HUDEP-2 (cell line): ENCODE measurements around the gene MCFD2.

ENCODE experiments used
- DNase-seq, 76 experiments: peaks; one replicate each; lab custom pipeline; 2025; ENCODE audit not compliant: unreplicated experiment in 76 of 76; lab: John Stamatoyannopoulos, UW

Gene MCFD2

DNA sequence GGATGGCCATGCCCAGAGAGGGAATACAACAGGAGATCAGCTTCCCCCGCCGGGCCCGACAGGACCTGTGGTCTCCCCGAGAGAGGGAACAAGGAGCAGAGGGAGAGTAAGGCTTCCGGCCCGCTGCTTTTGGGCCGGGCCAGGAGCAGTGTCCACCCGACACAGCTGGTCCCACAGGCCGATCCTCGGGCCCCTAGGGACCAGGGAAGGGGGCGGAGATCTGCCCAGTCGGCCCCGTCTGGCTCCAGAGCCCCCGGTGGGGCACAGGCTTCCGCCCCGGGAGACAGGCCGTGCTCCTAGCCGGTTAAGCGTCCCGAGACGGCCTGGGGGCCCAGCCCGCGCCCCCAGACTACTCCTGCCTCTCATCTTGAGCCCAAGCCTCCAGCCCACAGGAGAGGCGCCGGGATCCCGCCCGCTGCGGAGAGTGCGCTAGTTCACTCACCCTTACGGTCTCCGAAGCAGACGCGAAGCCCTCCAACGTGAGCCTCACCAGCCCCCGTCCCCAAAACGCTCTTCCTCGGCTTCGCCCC is at the start of gene MCFD2:
TSS of gene MCFD2 (minus strand) at position 526 of the 530 bp plus-strand sequence. CDS start 6,635 bp downstream, outside the sequence.
- DNase-seq: peak in 1 of 76 experiments; percentile 34

DNA sequence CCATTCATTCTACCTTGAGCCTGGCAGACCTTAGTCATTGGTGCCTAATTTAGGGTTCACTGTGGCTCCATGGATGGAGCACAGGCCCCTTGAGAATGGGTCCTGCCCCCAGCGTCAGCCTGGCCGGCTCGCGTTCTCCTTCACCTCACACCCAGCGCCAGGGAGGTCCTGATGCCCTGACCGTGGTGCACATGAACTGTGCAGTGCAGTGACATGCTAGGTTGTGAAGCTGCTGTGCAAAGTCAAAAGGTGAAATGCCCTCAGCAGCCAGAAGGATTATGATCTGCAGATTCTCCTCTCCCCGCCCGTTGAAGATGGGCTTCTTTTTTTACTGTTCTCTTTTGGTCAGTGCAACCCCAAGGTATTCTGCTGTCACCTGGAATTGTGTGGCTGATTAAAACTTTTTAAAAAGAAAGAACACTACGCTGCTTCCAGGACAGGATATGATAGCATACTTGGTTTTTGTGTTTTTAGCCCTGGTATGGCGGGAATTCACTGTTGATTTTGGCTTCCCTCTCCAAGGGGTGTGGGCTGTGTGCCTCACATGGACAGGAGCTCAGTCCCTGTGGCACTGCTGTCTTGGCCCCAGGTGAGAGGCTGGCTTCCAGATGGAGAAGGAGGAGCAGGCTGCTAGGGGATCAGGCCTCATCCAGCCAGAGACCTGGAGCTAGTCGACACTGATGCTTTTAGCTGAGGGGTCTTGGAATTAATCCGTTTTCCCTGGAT is 49.4 kb upstream of the MCFD2 start:
- DNase-seq: no peak

DNA sequence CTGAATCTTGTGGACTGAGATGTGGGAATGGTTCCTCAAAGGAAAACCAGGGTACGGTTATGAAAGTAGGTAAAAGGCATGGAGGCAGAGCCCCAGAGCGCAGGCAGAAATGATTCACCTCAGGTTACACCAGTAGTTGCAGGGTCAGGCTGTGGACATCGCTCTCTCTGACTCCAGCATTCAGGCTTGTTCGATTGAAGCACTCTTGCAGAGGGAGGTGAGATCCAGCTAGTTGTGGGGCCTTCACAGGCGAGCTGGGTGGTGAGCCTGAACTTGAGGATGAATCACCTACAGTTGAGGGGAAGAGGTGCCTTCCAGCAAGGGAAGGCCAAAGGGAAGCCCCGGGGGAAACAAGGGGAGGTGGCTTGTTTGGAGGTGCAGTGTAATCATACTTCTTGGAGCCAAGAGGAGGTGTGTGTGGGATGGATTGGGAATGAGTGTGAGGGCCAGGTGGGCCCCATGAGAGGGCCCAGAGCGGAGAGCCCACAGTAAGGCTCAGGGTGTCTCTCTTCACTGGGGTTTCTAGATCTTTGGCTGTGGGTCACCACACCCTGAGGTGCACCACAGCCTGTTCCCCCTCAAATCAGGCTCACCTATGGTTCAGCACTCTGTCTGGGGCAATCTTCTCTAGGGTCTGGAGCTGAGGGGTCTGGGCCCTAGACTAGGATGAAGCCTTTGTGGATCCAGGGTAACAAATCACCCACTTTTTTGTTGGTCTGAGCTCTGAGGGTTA is 48.5 kb upstream of the MCFD2 start:
- no peak for DNase-seq

DNA sequence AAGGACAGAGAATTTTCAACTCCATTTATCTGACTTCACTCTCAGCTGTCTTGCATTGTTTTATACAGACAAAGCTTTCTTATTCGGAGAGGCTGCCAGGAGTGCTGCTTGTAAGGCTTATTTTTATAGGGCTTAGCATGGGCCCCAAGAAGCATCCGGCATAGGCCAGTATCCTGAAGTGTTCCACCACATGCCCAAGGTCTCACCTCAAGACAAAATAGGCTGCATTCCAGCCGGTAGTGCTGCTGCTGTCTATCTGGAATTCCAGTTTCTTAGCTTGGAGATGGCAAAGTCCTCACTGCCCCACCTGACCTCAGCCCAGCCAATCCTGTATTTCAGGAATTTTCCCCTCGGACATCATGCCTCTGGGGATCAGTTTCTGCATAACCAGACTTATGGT is 47.6 kb upstream of the MCFD2 start:
- DNase-seq: no peak

DNA sequence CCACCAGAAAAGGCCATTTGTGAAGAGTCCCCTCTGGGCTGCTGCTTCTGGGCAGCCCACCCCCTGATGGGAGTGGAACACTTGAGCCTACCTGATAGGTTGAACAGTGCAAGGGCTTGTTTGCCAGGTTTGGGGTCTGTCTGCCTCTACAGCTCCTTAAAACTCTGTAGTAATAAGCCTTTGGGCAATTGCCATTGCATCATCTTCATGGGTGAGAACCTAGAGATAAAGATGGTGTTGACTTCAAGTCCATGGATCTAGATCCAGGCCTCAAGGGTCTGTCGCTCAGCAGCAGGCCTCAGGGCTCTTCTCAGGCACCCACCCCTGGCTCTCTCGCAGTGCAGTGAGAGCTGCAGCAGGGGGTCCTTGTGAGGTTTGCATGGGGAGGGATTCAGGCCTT is 47.1 kb upstream of the MCFD2 start:
- DNase-seq: no peak

DNA sequence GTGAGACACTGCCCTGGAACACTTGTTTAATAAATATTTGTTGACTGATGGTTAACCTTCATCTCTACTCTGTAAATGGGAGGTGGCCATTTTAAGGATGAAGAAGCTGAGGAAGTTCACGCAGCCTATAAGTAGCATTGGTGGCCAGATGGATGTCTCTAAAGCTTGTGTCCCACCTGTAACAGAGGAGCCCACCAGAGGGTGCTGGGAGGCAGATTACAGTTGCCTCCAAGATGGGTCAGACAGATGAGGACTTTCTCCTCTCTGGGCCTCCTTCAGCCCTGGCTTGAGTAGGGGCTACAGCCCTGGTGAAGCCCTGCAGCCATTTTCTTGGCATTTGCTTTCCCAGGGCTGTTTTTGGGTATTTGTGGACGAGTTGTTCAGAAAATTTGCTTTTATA is 45.0 kb upstream of the MCFD2 start:
- no peak for DNase-seq

DNA sequence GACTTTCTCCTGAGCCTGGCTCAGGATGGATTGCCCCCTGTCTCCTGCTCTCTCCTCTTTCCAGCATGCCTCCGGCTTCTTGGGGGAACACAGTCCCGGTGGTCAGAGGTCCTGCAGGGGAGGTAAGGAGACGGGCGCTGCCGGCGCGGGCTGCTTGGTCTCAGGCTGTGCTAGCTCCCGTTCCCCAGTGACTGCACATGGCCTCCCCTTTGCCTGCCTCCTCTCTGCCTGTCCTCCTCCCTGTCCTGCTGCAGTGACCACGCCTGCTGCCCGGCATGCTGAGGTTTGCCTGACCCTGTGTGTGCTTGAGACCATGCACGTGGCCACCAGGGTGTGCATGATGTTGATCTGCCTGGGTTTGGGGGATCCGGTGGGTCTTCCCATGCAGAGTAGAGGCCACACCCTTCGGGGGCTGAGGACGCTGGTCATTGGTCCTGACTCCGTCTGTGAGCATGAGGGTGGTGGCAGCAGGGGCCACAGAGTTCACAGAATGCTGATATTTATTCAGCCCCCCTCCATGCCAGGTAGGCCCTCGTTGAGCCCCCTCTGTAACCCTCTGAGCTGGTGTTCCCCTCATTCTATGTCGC is 42.9 kb upstream of the MCFD2 start:
- no peak for DNase-seq

DNA sequence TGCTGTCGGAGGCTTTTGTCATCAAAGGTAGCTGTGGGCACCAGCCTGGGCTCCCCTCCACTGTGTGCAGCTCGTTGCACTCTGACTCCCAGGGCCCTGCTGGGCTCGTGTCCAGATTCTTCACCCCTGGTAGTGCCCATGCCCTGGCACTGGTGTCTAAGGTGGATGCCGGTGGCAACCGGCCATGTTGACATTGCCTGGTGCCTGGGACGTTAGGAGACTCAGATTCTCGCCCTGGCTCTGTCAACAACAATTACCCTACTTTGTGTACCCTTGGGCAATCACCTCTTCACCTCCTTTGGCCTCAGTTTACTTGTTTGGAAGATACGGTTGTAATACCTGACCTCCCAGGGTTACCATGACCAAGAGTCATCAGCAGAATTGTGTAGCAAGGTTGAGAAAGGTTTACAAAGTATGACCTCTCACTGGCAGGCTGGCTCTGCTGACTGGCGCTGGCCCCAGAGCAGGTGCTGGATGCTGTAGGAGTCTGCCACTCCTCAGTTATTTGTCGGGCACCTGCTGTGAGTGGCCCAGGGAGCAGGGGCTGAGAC is 41.5 kb upstream of the MCFD2 start:
- DNase-seq: no peak

DNA sequence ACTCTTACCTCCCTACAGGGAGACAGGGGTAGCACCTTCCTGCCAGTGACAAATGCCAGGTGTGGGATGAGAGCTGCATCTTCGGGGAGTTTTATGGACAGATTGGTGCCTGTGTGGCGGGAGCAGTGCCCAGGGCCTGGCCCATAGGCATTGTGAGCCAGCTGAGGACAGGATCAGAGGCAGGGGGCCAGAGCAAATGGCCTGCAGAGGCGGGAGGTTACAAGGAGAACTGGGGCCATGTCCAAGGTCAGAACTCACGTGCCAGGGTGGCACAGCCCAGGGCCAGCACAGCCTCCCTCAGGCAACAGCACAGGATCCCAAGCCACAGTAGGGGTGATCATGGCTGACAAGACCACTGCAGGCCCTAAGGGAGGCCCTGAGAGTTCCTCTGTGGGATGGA is 40.2 kb upstream of the MCFD2 start:
- DNase-seq: no peak

DNA sequence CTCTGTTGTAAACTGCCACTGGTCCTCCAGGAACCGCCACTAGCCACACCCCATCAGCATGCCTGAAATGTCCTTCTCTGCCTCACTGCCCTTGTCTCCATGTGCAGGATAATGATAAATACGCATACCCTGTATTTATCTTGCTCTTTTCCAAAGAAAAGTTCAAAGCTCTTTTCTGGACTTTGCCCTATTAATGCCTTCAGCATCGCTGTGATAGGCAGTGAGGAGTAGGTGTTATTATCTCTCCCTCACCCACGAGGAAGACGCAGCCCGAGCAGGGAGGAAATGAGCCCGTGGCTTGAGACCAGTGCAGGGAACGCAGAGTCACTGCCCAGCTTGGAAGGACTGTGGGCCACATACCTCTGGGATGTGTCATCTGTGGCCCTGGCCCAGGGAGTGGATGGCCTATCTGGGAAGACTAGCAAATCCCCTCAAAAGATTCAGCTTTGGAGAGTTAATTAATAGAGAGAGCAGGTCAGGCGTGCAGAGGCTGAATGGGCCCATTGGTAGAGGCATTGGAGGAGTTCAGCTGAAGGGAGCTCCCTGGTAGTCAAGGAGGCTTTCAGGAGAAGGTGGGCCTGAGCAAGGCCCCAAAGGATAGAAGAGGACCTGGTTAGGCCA is 39.5 kb upstream of the MCFD2 start:
- no peak for DNase-seq

DNA sequence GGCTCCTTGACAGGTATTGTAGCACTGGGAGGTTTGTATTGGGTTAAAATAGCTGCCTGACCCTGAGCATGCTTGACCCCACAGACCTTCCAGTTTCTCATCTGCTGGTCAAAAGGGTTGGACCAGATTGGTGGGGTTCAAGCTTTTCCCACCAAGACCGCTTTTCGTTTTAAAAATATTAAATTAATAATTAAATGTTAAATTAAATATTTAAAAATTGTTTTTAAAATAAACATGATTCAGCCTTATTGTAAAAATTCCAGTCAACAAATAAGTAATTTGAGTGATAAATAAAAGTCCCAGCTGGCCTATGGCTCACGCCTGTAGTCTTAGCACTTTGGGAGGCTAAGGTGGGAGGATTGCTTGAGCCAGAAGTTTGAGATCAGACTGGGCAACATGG is 36.6 kb upstream of the MCFD2 start:
- no peak for DNase-seq

DNA sequence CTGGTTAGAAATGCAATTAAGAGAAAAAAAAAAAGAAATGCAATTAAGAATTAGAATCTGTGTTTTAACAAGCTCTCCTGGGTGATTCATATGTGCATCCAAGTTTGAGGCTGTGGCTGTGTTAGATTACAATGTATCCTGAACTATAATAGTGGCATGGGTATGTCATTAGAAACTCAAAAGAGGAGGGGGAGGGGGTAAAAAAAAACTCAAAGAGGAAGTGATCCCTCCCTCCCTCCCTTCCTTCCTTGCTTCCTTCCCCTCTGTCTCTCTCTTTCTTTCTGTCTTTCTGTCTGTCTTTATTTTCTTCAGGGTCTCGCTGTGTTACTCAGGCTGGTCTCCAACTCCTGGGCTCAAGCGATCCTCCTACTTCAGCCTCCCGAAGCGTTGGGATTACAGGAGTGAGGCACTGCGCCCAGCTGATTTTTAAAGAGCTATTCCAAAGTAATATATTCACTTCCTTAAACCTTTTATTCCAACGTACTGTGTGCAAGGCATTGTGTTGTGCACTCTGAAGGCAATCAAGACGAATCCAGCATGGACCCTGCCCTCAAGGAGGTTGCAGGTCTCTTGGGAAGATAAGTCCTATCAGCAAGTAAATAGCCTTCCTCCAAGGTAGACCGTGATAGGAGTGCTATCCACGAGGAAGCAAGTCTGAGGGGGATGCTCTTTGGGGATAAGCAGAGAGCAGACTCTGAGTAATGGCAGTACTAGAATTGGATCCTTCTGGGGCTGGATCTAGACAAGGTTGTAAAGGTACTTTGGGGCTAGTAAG is 35.9 kb upstream of the MCFD2 start:
- no peak for DNase-seq

DNA sequence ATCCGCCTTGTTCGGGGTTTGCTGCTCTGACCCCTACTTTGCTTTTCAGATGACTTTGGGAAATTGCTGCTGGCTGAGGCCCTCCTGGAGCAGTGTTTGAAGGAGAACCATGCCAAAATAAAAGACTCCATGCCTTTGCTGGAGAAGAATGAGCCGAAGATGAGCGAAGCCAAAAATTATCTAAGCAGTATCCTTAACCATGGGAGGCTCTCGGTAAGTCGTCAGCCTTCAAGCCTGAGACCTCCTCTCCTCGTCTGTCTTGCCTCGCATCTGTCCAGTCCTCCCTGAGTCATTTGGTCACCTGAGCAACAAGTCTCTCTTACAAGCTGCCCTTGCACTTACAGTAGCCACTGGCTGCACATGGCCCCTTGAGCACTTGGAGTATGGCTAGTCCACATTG is 34.7 kb upstream of the MCFD2 start:
- no peak for DNase-seq

DNA sequence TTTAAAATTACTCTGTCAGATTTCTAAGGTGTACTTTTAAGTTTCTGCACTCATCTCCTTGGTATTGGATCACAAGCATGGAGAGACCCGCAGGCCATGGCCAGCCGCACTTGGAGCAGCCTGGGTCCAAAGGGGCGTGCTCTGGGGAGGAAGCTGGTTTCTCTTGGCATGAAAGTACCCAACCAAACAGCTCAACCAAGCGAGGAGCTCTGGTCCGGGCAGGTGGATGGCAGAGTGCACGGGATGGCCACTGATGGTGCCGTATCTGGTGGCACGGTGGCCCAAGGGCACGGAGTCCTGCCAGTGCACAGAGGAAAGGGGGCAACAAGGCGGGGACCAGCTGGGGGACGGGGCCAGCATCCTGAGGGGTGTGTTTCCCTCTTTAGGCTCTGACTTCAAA is 32.2 kb upstream of the MCFD2 start:
- DNase-seq: no peak

DNA sequence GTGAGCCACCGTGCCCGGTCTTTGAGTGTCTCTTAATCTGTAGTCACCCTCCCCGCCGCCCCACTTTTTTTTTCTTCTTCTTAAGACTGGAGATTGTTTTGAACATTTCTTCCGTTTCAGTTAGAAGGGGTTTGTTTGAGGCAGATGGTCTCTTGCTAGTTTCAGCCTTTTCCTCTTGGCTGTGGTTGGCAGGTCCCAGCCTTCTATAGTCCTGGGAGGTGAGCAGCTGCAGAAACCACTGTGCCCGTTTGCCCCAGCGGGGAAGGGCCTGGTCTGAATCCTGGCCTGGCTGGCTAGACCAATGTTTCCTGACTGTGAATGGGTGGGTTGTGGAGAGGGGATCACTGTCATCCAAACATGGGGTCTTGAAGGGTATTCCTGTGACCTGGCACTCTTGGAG is 30.1 kb upstream of the MCFD2 start:
- DNase-seq: no peak

DNA sequence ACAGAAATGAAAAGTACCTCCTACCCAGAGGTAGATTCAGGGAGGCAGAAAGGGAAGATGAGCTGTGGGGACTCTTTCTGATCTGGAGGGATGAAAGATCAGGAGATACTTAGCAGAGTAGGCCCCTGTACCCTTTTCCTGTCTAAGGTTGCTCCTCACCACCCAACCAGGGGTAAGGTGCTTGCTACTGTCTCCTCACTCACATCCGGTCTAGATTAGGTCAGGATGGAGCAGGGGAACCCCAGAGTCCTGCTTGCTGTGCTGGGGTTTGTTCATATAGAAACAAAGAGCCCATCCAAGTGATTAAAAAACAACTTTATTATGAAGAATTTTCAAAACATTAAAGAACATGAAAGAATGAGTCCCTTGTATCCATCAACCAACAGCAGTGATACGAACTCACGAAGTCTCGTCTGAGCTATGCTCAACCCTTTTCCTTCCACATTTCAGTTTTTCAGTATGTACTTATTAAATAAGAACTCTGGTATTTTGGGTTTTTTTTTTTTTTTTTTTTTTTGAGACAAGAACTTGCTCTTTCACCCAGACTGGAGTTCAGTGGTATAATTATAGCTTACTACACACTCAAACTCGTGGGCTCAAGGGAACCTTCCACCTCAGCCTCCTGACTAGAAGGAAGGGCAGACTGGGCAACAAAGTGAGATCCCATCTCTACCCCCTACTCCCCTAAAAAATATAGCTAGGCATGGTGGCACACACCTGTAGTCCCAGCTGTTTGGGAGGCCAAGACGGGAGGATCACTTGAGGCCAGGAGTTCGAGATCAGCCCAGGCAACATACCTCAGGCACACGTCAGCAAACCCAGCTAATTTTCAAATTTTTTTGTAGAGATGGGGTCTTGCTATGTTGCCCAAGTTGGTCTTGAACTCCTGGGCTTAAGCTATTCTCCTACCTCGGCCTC is 28.5 kb upstream of the MCFD2 start:
- no peak for DNase-seq

DNA sequence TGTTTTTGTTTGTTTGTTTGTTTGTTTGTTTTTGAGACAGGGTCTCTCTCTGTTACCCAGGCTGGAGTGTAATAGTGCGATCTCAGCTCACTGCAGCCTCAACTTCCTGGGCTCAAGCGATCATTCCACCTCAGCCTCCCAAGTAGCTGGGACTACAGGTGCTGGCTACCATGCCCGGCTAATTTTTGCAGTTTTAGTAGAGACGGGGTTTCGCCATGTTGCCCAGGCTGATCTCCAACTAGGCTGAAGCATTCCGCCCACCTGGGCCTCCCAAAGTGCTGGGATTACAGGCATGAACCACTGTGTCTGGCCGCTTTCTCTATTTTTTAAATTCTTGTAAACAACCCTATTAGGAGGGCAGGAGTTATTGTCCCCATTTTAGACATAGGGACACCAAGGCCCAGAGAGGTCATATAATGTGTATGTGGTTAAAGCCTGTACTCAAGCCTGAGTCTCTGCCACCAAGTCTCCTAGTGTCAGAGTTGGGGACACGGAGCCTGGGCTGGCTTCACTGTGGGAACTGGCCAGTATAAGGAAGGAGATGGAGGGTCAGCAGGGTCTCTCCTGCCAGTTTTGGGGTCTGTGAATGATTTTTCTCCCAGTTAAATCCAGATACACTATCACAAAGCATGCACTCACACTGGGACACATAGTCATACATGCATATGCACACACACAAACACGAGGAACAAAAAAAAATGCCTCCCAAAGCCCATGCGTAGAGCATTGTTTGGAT is 27.5 kb upstream of the MCFD2 start:
- no peak for DNase-seq

DNA sequence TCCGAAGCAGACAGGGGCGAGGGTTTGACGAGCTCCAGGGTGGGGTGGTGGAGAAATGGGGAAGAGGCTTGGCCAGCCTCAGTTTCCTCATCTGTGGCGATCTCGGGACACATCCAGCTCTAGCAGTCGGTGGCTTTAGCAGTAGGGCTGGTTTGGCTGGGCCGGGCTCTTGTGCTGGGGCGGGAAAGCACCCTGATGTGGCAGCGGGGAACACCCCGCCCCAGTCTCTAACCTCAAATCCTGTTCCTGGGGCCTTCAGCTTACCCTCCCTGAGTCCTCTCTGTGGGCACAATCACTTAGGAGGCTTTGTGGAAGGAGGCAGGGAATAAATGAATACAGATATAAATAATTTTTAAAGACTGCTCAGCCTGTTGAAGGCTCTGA is 26.5 kb upstream of the MCFD2 start:
- peak in 28 of 76 experiments; percentile 6 to 42 (median 18) for DNase-seq
